HepG2 (cell line): ENCODE results near the gene SIGLEC8. TPM values are rescaled to one million over a fixed set of nuclear protein-coding genes. Genes with fewer than 3 reads are reported as not detected.
A peak's percentile ranks its signal among the peaks of the same experiment; 100 is the strongest.

Experiments used
- ATAC-seq: fragments of 200-7000 bp; cut with Tn5 transposase; 3 replicates; pipeline ENCODE4 v1.9.1; 2020; ENCODE audit warnings: mild to moderate bottlenecking, moderate library complexity
- BruUV-seq: library from RNA; stranded (reverse); fragments of 400-500 nt; replicated peaks from 2 replicates; lab custom pipeline; 2021; lab: Mats Ljungman, UMichigan
- CTCF ChIA-PET: fragments of 300-600 bp; formaldehyde crosslinking; extraction: SDS; loops from one replicate; lab custom pipeline; 2021; ENCODE audit warnings: low total read pairs, inconsistent platforms, low intra/inter-chr PET ratio; lab: Yijun Ruan, JAX
- POLR2A ChIA-PET: fragments of 350-600 bp; sonication (Branson Sonifier 250); formaldehyde crosslinking; loops from one replicate; lab custom pipeline; 2020; ENCODE audit warnings: antibody characterized with exemption, inconsistent platforms; lab: Yijun Ruan, JAX
- DNase-seq: peaks from one replicate; pipeline ENCODE4 v3.0.0-alpha.2; 2015; ENCODE audit warnings: low spot score
- FAIRE-seq: peaks from 3 replicates; lab custom pipeline; 2011; peaks lifted over from hg19 to GRCh38; lab: Jason Lieb, UNC
- H2AFZ ChIP-seq: one replicate; pipeline ENCODE4 v1.6.1; 2011; ENCODE audit warnings: low read length, inconsistent platforms
- H3K27ac ChIP-seq: fragments of 300-600 bp; 3 replicates; pipeline ENCODE4 v1.8.0; 2011; ENCODE audit warnings: mixed run types, mild to moderate bottlenecking, mixed read lengths, low read length, inconsistent platforms; ENCODE audit not compliant: insufficient read depth; ENCODE audit errors: extremely low read length
- H3K27me3 ChIP-seq, 2 experiments: fragments of 200-600 bp in 1 of 2; 2 replicates in 1 of 2; 3 replicates in 1 of 2; pipeline versions ENCODE4 v1.6.0 to v1.8.0; 2011; ENCODE audit warnings: low read length in 2 of 2, mild to moderate bottlenecking in 2 of 2, moderate library complexity in 2 of 2, inconsistent platforms in 1 of 2; ENCODE audit not compliant: insufficient read depth in 2 of 2, control insufficient read depth in 1 of 2
- H3K36me3 ChIP-seq, 2 experiments: fragments of 200-600 bp in 1 of 2; replicated peaks in 1 of 2; 2 replicates in 1 of 2; 3 replicates in 1 of 2; pipeline versions ENCODE4 v1.5.1 to v1.8.0; 2011; ENCODE audit warnings: low read length in 2 of 2, inconsistent platforms in 1 of 2; ENCODE audit not compliant: insufficient read depth in 2 of 2, control insufficient read depth in 1 of 2
- H3K4me1 ChIP-seq: 2 replicates; pipeline ENCODE4 v1.5.1; 2012; ENCODE audit warnings: low read length, inconsistent platforms; ENCODE audit not compliant: insufficient read depth
- H3K4me2 ChIP-seq: 2 replicates; pipeline ENCODE4 v1.6.0; 2011; ENCODE audit warnings: low read depth, low read length, inconsistent platforms
- H3K4me3 ChIP-seq, 3 experiments: fragments of 200-600 bp in 1 of 3; sonication (generic), shearing (Covaris generic) in 1 of 3; replicated peaks in 1 of 3; 2 replicates each; pipeline ENCODE4 v1.5.1; 2011 to 2016; ENCODE audit warnings: low read length in 3 of 3, inconsistent platforms in 2 of 3, low read depth in 2 of 3, mild to moderate bottlenecking in 2 of 3, control low read depth in 1 of 3, mixed read lengths in 1 of 3; ENCODE audit not compliant: insufficient read depth in 1 of 3
- H3K79me2 ChIP-seq: one replicate; pipeline ENCODE4 v1.6.1; 2011; ENCODE audit warnings: low read length, inconsistent platforms; ENCODE audit not compliant: insufficient read depth
- H3K9ac ChIP-seq: 2 replicates; pipeline ENCODE4 v1.6.0; 2011; ENCODE audit warnings: mild to moderate bottlenecking, low read depth, low read length, inconsistent platforms; ENCODE audit not compliant: insufficient read depth
- H3K9me3 ChIP-seq: 2 replicates; pipeline ENCODE4 v1.5.1; 2012; ENCODE audit warnings: mild to moderate bottlenecking, low read length
- H4K20me1 ChIP-seq: 2 replicates; pipeline ENCODE4 v1.6.0; 2011; ENCODE audit warnings: inconsistent platforms, mild to moderate bottlenecking, low read length, moderate library complexity; ENCODE audit not compliant: insufficient read depth
- CBX5 ChIP-seq: sonication (generic); formaldehyde crosslinking; IDR thresholded peaks from 2 replicates; pipeline ENCODE4 v1.4.0; 2020; ENCODE audit warnings: missing genetic modification reagents, borderline replicate concordance
- GABPB1 ChIP-seq: IDR thresholded peaks from 2 replicates; pipeline ENCODE4 v1.6.1; 2016; ENCODE audit warnings: mild to moderate bottlenecking, missing genetic modification reagents, moderate library complexity, missing compliant biosample characterization
- JUND ChIP-seq: sonication (generic); formaldehyde crosslinking; IDR thresholded peaks from 2 replicates; pipeline ENCODE4 v1.8.0; 2022; ENCODE audit warnings: mild to moderate bottlenecking, missing genetic modification reagents
- RERE ChIP-seq: IDR thresholded peaks from 2 replicates; pipeline ENCODE4 v1.6.1; 2016; ENCODE audit warnings: low read depth, missing genetic modification reagents, missing compliant biosample characterization
- ZFP82 ChIP-seq: sonication (generic); formaldehyde crosslinking; IDR thresholded peaks from 2 replicates; pipeline ENCODE4 v1.5.1; 2020; ENCODE audit warnings: mild to moderate bottlenecking, missing genetic modification reagents, borderline replicate concordance
- WGBS: methylation state at CpG from one replicate; pipeline ENCODE4 v1.1.6; 2017; ENCODE audit warnings: low lambda C conversion rate; 5-methylcytosine and 5-hydroxymethylcytosine counted together
- in situ Hi-C: cut with HindIII; loops from 2 replicates; pipeline ENCODE4 v1.10.0; 2017; ENCODE audit warnings: low pct_unique_long_range_greater_than_20kb; ENCODE audit not compliant: extremely low pct_ligation_motif_present
- intact Hi-C: fragments of 100-400 bp; cut with micrococcal nuclease; formaldehyde crosslinking; loops from one replicate; pipeline ENCODE4 v1.10.0; 2022; ENCODE audit not compliant: unreplicated experiment
- polyA plus RNA-seq, 8 experiments: library from polyadenylated mRNA; depleted of rRNA in 3 of 8; stranded (reverse) in 7 of 8; unstranded in 1 of 8; fragments of >200 nt; fragmentation: Illumina TruSeq in 4 of 8; extraction: Trizol in 4 of 8; gene quantifications; 2 replicates each; pipeline versions ENCODE4 v1.2.1 to v1.2.3, GENCODE V29; 2011 to 2016; ENCODE audit warnings: low read depth in 4 of 8, missing spikeins in 1 of 8, mixed read lengths in 1 of 8; ENCODE audit not compliant: insufficient read depth in 1 of 8
- total RNA-seq, 5 experiments: library from RNA; depleted of rRNA; stranded (reverse); fragments of >200 nt; fragmentation: Illumina TruSeq; extraction: Trizol; gene quantifications; 2 replicates each; pipeline ENCODE4 v1.2.3, GENCODE V29; 2016; ENCODE audit warnings: low read depth in 1 of 5
- TF ChIP-seq, protein P1 (sequence below): sonication (generic); formaldehyde crosslinking; IDR thresholded peaks from 2 replicates; pipeline ENCODE4 v1.4.0; 2020; ENCODE audit warnings: missing genetic modification reagents, mild to moderate bottlenecking, borderline replicate concordance

Gene SIGLEC8
- total and polyA plus RNA-seq, 2 of the 13 experiments (the other 11 are each of a cell fraction or from before 2014, with no cell fraction given), result not detected

DNA sequence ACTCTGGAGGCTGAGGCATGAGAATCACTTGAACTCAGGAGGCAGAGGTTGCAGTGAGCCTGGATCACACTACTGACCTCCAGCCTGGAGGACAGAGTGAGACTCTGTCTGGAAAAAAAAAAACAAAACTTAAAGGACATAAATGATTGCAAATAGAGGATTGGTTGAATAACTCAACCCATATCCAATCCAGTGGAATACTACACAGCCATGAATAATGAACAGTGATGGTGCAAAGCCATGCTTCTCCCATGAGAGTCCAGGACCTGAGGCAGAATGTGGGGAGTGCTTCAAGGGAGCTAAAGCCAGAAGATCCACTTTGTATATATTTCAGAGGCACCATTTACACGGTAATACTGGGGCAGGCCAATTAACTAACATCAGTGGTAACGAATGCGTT, 17.9 kb upstream of the SIGLEC8 start:
- in situ Hi-C loops, result loop anchor here (10.0 kb wide), 1 partner anchor 179 kb away; no protein-coding TSS in a partner anchor
- POLR2A ChIA-PET, result no interaction called here
- H3K79me2 ChIP-seq, result no peaks in the 10 kb centered on the region
- H4K20me1 ChIP-seq, result no peaks in the 10 kb centered on the region
- no TSS peak for BruUV-seq
- 32% methylated on average over 3 of the region's 3 CpGs for WGBS
- no peak overlapping the region for H3K4me3 ChIP-seq
- no peaks in the 10 kb centered on the region for H3K36me3 ChIP-seq
- no peak overlapping the region for H2AFZ ChIP-seq
- no peak for FAIRE-seq
- H3K4me2 ChIP-seq, result no peak overlapping the region
- H3K4me1 ChIP-seq, result peaks cover 37% of the 10 kb centered on the region
- CTCF ChIA-PET, result interaction anchor here (5.1 kb wide), 1 partner anchor 38 kb away, joined by 51 read pairs; no protein-coding TSS in a partner anchor
- no peaks in the 10 kb centered on the region for H3K27me3 ChIP-seq
- intact Hi-C loops, result loop anchor here (10.0 kb wide), 1 partner anchor 759 kb away; no protein-coding TSS in a partner anchor
- DNase-seq, result no peak
- TF ChIP-seq, protein P1, sequence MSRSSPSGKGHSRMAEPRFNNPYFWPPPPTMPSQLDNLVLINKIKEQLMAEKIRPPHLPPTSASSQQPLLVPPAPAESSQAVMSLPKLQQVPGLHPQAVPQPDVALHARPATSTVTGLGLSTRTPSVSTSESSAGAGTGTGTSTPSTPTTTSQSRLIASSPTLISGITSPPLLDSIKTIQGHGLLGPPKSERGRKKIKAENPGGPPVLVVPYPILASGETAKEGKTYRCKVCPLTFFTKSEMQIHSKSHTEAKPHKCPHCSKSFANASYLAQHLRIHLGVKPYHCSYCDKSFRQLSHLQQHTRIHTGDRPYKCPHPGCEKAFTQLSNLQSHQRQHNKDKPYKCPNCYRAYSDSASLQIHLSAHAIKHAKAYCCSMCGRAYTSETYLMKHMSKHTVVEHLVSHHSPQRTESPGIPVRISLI (CRISPR knock-in tag), result no peak
- TF ChIP-seq CBX5 (no peak), JUND (CRISPR knock-in tag) (no peak), GABPB1 (CRISPR knock-in tag) (no peak), ZFP82 (CRISPR knock-in tag) (no peak)
- no peak overlapping the region for H3K9ac ChIP-seq
- no peak overlapping the region for H3K27ac ChIP-seq
- H3K9me3 ChIP-seq, result no peaks in the 10 kb centered on the region
- no peak for ATAC-seq

DNA sequence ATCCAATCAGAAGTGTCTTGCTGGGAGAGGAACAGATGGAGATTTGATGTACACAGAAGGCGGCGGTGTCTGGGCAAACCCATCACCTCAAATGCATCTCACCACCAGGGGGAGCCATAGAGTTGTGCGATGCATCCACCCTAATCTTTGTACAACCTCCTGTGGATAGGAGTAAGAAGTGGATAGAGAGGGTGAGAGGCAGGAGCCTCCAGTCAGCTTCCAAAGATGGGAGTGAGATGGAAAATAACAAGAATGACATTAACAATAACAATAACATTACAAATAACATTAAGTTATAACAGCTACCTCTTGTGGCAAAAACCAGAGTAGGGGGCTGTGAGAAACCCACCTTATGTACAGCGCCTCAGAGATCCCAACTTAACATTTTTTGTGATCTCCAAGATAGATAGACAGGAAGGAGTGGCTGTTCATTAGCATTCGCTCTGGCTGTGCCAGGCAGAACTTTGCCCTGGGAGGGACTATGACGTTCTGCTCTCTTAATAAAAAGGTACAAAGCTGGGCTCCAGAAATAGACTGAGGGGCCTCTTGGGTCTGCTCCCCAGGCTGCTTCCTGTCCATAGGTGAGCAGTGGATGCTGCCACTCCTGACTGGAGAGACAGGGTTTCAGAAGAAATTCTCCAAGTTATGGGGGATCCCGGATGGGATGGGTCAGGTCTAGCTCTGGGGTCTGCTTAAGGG, 14.9 kb upstream of the SIGLEC8 start:
- FAIRE-seq (peak; percentile 64), ATAC-seq (peak; percentile 77), DNase-seq (peak; percentile 56)
- Histone ChIP-seq H3K27ac (no peak overlapping the region), H3K4me3 (no peak overlapping the region), H3K36me3 (no peaks in the 10 kb centered on the region), H4K20me1 (no peaks in the 10 kb centered on the region), H3K79me2 (no peaks in the 10 kb centered on the region), H3K4me2 (no peak overlapping the region), H3K9ac (no peak overlapping the region), H3K27me3 (no peaks in the 10 kb centered on the region), H3K4me1 (peaks cover 29% of the 10 kb centered on the region), H3K9me3 (no peaks in the 10 kb centered on the region), H2AFZ (no peak overlapping the region)
- ChIA-PET POLR2A (interaction anchor here (1.5 kb wide), 1 partner anchor 105 kb away, joined by 4 read pairs; no protein-coding TSS in a partner anchor), CTCF (interaction anchor here (0.7 to 5.1 kb wide), 5 partner anchors 38 to 188 kb away, joined by 3 to 51 read pairs (median 11); no protein-coding TSS in a partner anchor)
- 42% methylated on average over 7 of the region's 7 CpGs for WGBS
- no TSS peak for BruUV-seq
- in situ Hi-C loops, result loop anchor here (10.0 kb wide), 1 partner anchor 182 kb away; no protein-coding TSS in a partner anchor
- intact Hi-C loops, result loop anchor here (1.0 to 10.0 kb wide), 3 partner anchors 42 to 762 kb away; no protein-coding TSS in a partner anchor
- TF ChIP-seq RERE, result no peak
